Mesenchymal stem cell (in vitro differentiated cells and primary cell): Measurements from ENCODE around the gene CACNA2D3.

Source experiments
- DNase-seq: peaks from one replicate; pipeline ENCODE4 v3.0.0-alpha.2; 2013
- H2AFZ ChIP-seq: one replicate; pipeline ENCODE4 v1.6.1; 2013; ENCODE audit warnings: low read depth, mild to moderate bottlenecking, control low read depth, inconsistent platforms, low read length, moderate library complexity
- H2AK5ac ChIP-seq: 2 replicates; pipeline ENCODE4 v1.6.1; 2013; ENCODE audit warnings: low read length, moderate library complexity, mild to moderate bottlenecking, inconsistent platforms; ENCODE audit not compliant: severe bottlenecking
- H2BK120ac ChIP-seq: one replicate; pipeline ENCODE4 v1.6.1; 2013; ENCODE audit warnings: low read depth, mild to moderate bottlenecking, inconsistent platforms, low read length, moderate library complexity
- H2BK12ac ChIP-seq, 2 experiments: one replicate each; pipeline ENCODE4 v1.6.1; 2013; ENCODE audit warnings: inconsistent platforms in 2 of 2, low read length in 2 of 2, mild to moderate bottlenecking in 2 of 2, moderate library complexity in 2 of 2, control low read depth in 1 of 2
- H2BK15ac ChIP-seq: one replicate; pipeline ENCODE4 v1.6.1; 2013; ENCODE audit warnings: mild to moderate bottlenecking, low read depth, inconsistent platforms; ENCODE audit not compliant: poor library complexity, severe bottlenecking
- H2BK5ac ChIP-seq: 2 replicates; pipeline ENCODE4 v1.6.1; 2013; ENCODE audit warnings: low read depth, mild to moderate bottlenecking, low read length, control low read depth, inconsistent platforms; ENCODE audit not compliant: poor library complexity, severe bottlenecking
- H3K14ac ChIP-seq, 2 experiments: one replicate each; pipeline ENCODE4 v1.6.1; 2013; ENCODE audit warnings: inconsistent platforms in 2 of 2, low read length in 2 of 2, control low read depth in 1 of 2, mild to moderate bottlenecking in 1 of 2, moderate library complexity in 1 of 2
- H3K18ac ChIP-seq, 2 experiments: one replicate each; pipeline ENCODE4 v1.6.1; 2013; ENCODE audit warnings: inconsistent platforms in 2 of 2, low read length in 2 of 2, control low read depth in 1 of 2, low read depth in 1 of 2, mild to moderate bottlenecking in 1 of 2
- H3K23ac ChIP-seq, 2 experiments: one replicate each; pipeline ENCODE4 v1.6.1; 2013; ENCODE audit warnings: inconsistent platforms in 2 of 2, low read length in 2 of 2, mild to moderate bottlenecking in 2 of 2, moderate library complexity in 2 of 2, control low read depth in 1 of 2
- H3K27ac ChIP-seq: 2 replicates; pipeline ENCODE4 v1.5.1; 2013; ENCODE audit warnings: mild to moderate bottlenecking, moderate library complexity, low read length, control low read depth, inconsistent platforms; ENCODE audit not compliant: poor library complexity, severe bottlenecking
- H3K27me3 ChIP-seq, 2 experiments: 2 replicates each; pipeline versions ENCODE4 v1.6.1 to v1.7.0; 2013; ENCODE audit warnings: low read length in 2 of 2, mild to moderate bottlenecking in 2 of 2, moderate library complexity in 2 of 2, control low read depth in 1 of 2, inconsistent platforms in 1 of 2; ENCODE audit not compliant: control insufficient read depth in 1 of 2, insufficient read depth in 1 of 2
- H3K36me3 ChIP-seq, 2 experiments: 2 replicates each; pipeline versions ENCODE4 v1.6.1 to v1.7.0; 2013; ENCODE audit warnings: low read length in 2 of 2, control low read depth in 1 of 2, inconsistent platforms in 1 of 2, low read depth in 1 of 2, mild to moderate bottlenecking in 1 of 2; ENCODE audit not compliant: insufficient read depth in 2 of 2, control insufficient read depth in 1 of 2
- H3K4ac ChIP-seq, 2 experiments: one replicate each; pipeline ENCODE4 v1.6.1; 2013; ENCODE audit warnings: inconsistent platforms in 2 of 2, low read length in 2 of 2, mild to moderate bottlenecking in 2 of 2, moderate library complexity in 2 of 2, control low read depth in 1 of 2, low read depth in 1 of 2
- H3K4me1 ChIP-seq: 2 replicates; pipeline ENCODE4 v1.6.1; 2013; ENCODE audit warnings: low read depth, low read length, control low read depth; ENCODE audit not compliant: control insufficient read depth, insufficient read depth
- H3K4me2 ChIP-seq: 2 replicates; pipeline ENCODE4 v1.6.1; 2013; ENCODE audit warnings: low read length, mild to moderate bottlenecking, inconsistent platforms; ENCODE audit not compliant: poor library complexity, severe bottlenecking
- H3K4me3 ChIP-seq, 2 experiments: 2 replicates each; pipeline versions ENCODE4 v1.5.1 to v1.7.0; 2013; ENCODE audit warnings: low read length in 2 of 2, mild to moderate bottlenecking in 2 of 2, control low read depth in 1 of 2, low read depth in 1 of 2; ENCODE audit not compliant: insufficient read depth in 1 of 2
- H3K79me1 ChIP-seq: replicated peaks from 2 replicates; pipeline ENCODE4 v1.6.1; 2013; ENCODE audit warnings: mild to moderate bottlenecking, control low read depth, low read length, inconsistent platforms; ENCODE audit not compliant: poor library complexity, severe bottlenecking
- H3K9ac ChIP-seq: 2 replicates; pipeline ENCODE4 v1.7.0; 2013; ENCODE audit warnings: mild to moderate bottlenecking, low read length, moderate library complexity
- H3K9me3 ChIP-seq: 2 replicates; pipeline ENCODE4 v1.7.0; 2013; ENCODE audit warnings: mild to moderate bottlenecking, low read length; ENCODE audit not compliant: control insufficient read depth
- H4K8ac ChIP-seq: one replicate; pipeline ENCODE4 v1.6.1; 2013; ENCODE audit warnings: inconsistent platforms, mild to moderate bottlenecking, low read length, moderate library complexity
- H4K91ac ChIP-seq: one replicate; pipeline ENCODE4 v1.6.1; 2013; ENCODE audit warnings: mild to moderate bottlenecking, low read length, inconsistent platforms
- whole genome bisulfite sequencing: methylation state at CpG from one replicate; pipeline ENCODE4 v1.1.7; 2013; ENCODE audit warnings: mixed read lengths; 5-methylcytosine and 5-hydroxymethylcytosine counted together

The CACNA2D3 gene

GRCh38 chr3:54223063-54223462 lies 100.7 kb downstream of the CACNA2D3 start:
- no peak overlapping the region for H3K27ac ChIP-seq
- no peak overlapping the region for H2BK15ac ChIP-seq
- H3K14ac ChIP-seq: no peak overlapping the region
- H4K91ac ChIP-seq: no peak overlapping the region
- no peak overlapping the region for H3K4me3 ChIP-seq
- no peak overlapping the region for H3K23ac ChIP-seq
- H3K36me3 ChIP-seq: no peaks in the 10 kb centered on the region
- H2AK5ac ChIP-seq: no peak overlapping the region
- H3K9ac ChIP-seq: no peak overlapping the region
- H2BK120ac ChIP-seq: no peak overlapping the region
- H3K4me1 ChIP-seq: no peaks in the 10 kb centered on the region
- H3K18ac ChIP-seq: no peak overlapping the region
- no peak overlapping the region for H3K4me2 ChIP-seq
- H2AFZ ChIP-seq: no peak overlapping the region
- no peak overlapping the region for H2BK5ac ChIP-seq
- no peaks in the 10 kb centered on the region for H3K79me1 ChIP-seq
- no peak overlapping the region for H4K8ac ChIP-seq
- WGBS: 88% methylated on average over 3 of the region's 3 CpGs
- H3K4ac ChIP-seq: no peak overlapping the region
- no peaks in the 10 kb centered on the region for H3K27me3 ChIP-seq
- no peak for DNase-seq
- no peaks in the 10 kb centered on the region for H3K9me3 ChIP-seq
- H2BK12ac ChIP-seq: no peak overlapping the region

GRCh38 chr3:54225841-54226528 lies 103.6 kb downstream of the CACNA2D3 start:
- no peak overlapping the region for H3K27ac ChIP-seq
- no peak overlapping the region for H3K4me3 ChIP-seq
- WGBS: 75% methylated on average over 8 of the region's 8 CpGs

GRCh38 chr3:54228806-54229205 lies 106.5 kb downstream of the CACNA2D3 start:
- 90% methylated on average over 5 of the region's 5 CpGs for WGBS
- Histone ChIP-seq H4K91ac (no peak overlapping the region), H3K27me3 (no peaks in the 10 kb centered on the region), H3K4me3 (no peak overlapping the region), H3K9me3 (no peaks in the 10 kb centered on the region), H2BK15ac (no peak overlapping the region), H3K36me3 (no peaks in the 10 kb centered on the region), H3K9ac (no peak overlapping the region), H3K27ac (no peak overlapping the region), H3K23ac (no peak overlapping the region), H2AK5ac (no peak overlapping the region), H3K4me2 (no peak overlapping the region), H2BK120ac (no peak overlapping the region), H4K8ac (no peak overlapping the region), H2AFZ (no peak overlapping the region), H3K4ac (no peak overlapping the region), H2BK5ac (no peak overlapping the region), H3K14ac (no peak overlapping the region), H3K4me1 (no peaks in the 10 kb centered on the region), H2BK12ac (no peak overlapping the region), H3K79me1 (no peaks in the 10 kb centered on the region), H3K18ac (no peak overlapping the region)
- no peak for DNase-seq

More at GRCh38 chr3:54225841-54226528, 103.6 kb downstream of the CACNA2D3 start:
- Histone ChIP-seq H3K4me1 (no peaks in the 10 kb centered on the region), H3K14ac (no peak overlapping the region), H3K36me3 (no peaks in the 10 kb centered on the region), H2AK5ac (no peak overlapping the region), H2BK120ac (no peak overlapping the region), H2BK12ac (no peak overlapping the region), H4K91ac (peak overlapping the region; percentile 27), H3K18ac (no peak overlapping the region), H2BK15ac (no peak overlapping the region), H4K8ac (no peak overlapping the region), H2BK5ac (no peak overlapping the region), H3K9ac (no peak overlapping the region), H3K23ac (no peak overlapping the region), H3K79me1 (no peaks in the 10 kb centered on the region), H3K27me3 (no peaks in the 10 kb centered on the region), H2AFZ (no peak overlapping the region), H3K4ac (no peak overlapping the region), H3K4me2 (no peak overlapping the region), H3K9me3 (no peaks in the 10 kb centered on the region)
- no peak for DNase-seq

- H3K36me3 ChIP-seq: no peaks in the 10 kb centered on the region
- H3K14ac ChIP-seq: no peak overlapping the region
- H3K9ac ChIP-seq: no peak overlapping the region
- H3K18ac ChIP-seq: no peak overlapping the region
- H3K4ac ChIP-seq: no peak overlapping the region
- no peaks in the 10 kb centered on the region for H3K4me1 ChIP-seq
- 85% methylated on average over 4 of the region's 4 CpGs for WGBS
- H4K91ac ChIP-seq: no peak overlapping the region
- no peak overlapping the region for H3K23ac ChIP-seq
- no peak for DNase-seq
- H3K79me1 ChIP-seq: no peaks in the 10 kb centered on the region
- H4K8ac ChIP-seq: no peak overlapping the region
- H3K27ac ChIP-seq: no peak overlapping the region
- H2BK5ac ChIP-seq: no peak overlapping the region
- H2BK15ac ChIP-seq: no peak overlapping the region
- H2BK12ac ChIP-seq: no peak overlapping the region
- no peaks in the 10 kb centered on the region for H3K27me3 ChIP-seq
- no peak overlapping the region for H2AK5ac ChIP-seq
- H3K4me2 ChIP-seq: no peak overlapping the region
- H3K4me3 ChIP-seq: no peak overlapping the region
- no peak overlapping the region for H2BK120ac ChIP-seq
- H3K9me3 ChIP-seq: no peaks in the 10 kb centered on the region
- no peak overlapping the region for H2AFZ ChIP-seq
Measured at GRCh38 chr3:54232618-54233017, 110.3 kb downstream of the CACNA2D3 start.
